GM23338 (cell line): ENCODE results near the gene MRPL22. TPM values are rescaled to one million over a fixed set of nuclear protein-coding genes. Genes with fewer than 3 reads are reported as not detected.

Experiments used
- ATAC-seq: fragments of 200-7000 bp; cut with Tn5 transposase; 3 replicates; pipeline ENCODE4 v1.9.1; 2020
- DNase-seq: peaks from one replicate; pipeline ENCODE4 v3.0.0-alpha.2; 2015; ENCODE audit warnings: low spot score
- H2AFZ ChIP-seq: fragments of 200-600 bp; sonication (generic); 2 replicates; pipeline ENCODE4 v1.8.0; 2016; ENCODE audit warnings: antibody characterized with exemption, mild to moderate bottlenecking, moderate library complexity
- H3F3A ChIP-seq: fragments of 200-600 bp; sonication (generic); replicated peaks from 2 replicates; pipeline ENCODE4 v1.8.0; 2017; ENCODE audit warnings: antibody characterized with exemption, mixed run types, low read depth
- H3K27ac ChIP-seq: fragments of 200-600 bp; sonication (generic); 2 replicates; pipeline ENCODE4 v1.6.1; 2016; ENCODE audit warnings: low read depth
- H3K27me3 ChIP-seq: fragments of 200-600 bp; sonication (generic); 2 replicates; pipeline ENCODE4 v1.8.0; 2016; ENCODE audit warnings: mild to moderate bottlenecking, mixed run types, moderate library complexity; ENCODE audit not compliant: insufficient read depth
- H3K36me3 ChIP-seq: fragments of 200-600 bp; sonication (generic); 2 replicates; pipeline ENCODE4 v1.8.0; 2016; ENCODE audit warnings: mild to moderate bottlenecking; ENCODE audit not compliant: insufficient read depth
- H3K4me1 ChIP-seq: fragments of 200-600 bp; sonication (generic); 2 replicates; pipeline ENCODE4 v1.8.0; 2016; ENCODE audit warnings: mild to moderate bottlenecking, moderate library complexity; ENCODE audit not compliant: insufficient read depth
- H3K4me2 ChIP-seq: fragments of 200-600 bp; sonication (generic); 2 replicates; pipeline ENCODE4 v1.7.1; 2017; ENCODE audit warnings: mixed run types
- H3K4me3 ChIP-seq: fragments of 200-600 bp; sonication (generic); 2 replicates; pipeline ENCODE4 v1.6.1; 2016; ENCODE audit warnings: mixed run types
- H3K79me2 ChIP-seq: fragments of 200-600 bp; sonication (generic); replicated peaks from 2 replicates; pipeline ENCODE4 v1.8.0; 2017; ENCODE audit warnings: mild to moderate bottlenecking; ENCODE audit not compliant: insufficient read depth
- H3K9me2 ChIP-seq: fragments of 200-600 bp; sonication (generic); 2 replicates; pipeline ENCODE4 v1.8.0; 2017; ENCODE audit not compliant: insufficient read depth
- H4K20me1 ChIP-seq: fragments of 200-600 bp; sonication (generic); replicated peaks from 2 replicates; pipeline ENCODE4 v1.8.0; 2017; ENCODE audit warnings: mild to moderate bottlenecking; ENCODE audit not compliant: insufficient read depth
- H3K27ac Mint-ChIP-seq: 2 replicates; pipeline ENCODE4 v1.8.0; 2020; ENCODE audit warnings: inconsistent platforms, mild to moderate bottlenecking, moderate library complexity, mixed read lengths
- H3K27me3 Mint-ChIP-seq: 3 replicates; pipeline ENCODE4 v1.8.0; 2022; ENCODE audit warnings: low read depth, mild to moderate bottlenecking, moderate library complexity, mixed read lengths, inconsistent platforms; ENCODE audit not compliant: insufficient read depth, poor library complexity
- H3K36me3 Mint-ChIP-seq: 3 replicates; pipeline ENCODE4 v1.8.0; 2021; ENCODE audit warnings: low read depth, mild to moderate bottlenecking, inconsistent platforms, moderate library complexity, mixed read lengths
- H3K4me1 Mint-ChIP-seq: 3 replicates; pipeline ENCODE4 v1.8.0; 2020; ENCODE audit warnings: mild to moderate bottlenecking, inconsistent platforms, mixed read lengths
- H3K4me3 Mint-ChIP-seq: 3 replicates; pipeline ENCODE4 v1.8.0; 2021; ENCODE audit warnings: moderate library complexity, mild to moderate bottlenecking, inconsistent platforms, mixed read lengths
- H3K9me3 Mint-ChIP-seq: 3 replicates; pipeline ENCODE4 v1.8.0; 2020; ENCODE audit warnings: moderate library complexity, mild to moderate bottlenecking, inconsistent platforms, mixed read lengths
- CREB1 ChIP-seq: fragments of 250-450 bp; sonication (Bioruptor Pico); IDR thresholded peaks from 2 replicates; pipeline ENCODE4 v1.5.0; 2020; ENCODE audit warnings: low read depth, mild to moderate bottlenecking, moderate library complexity
- EZH2phosphoT487 ChIP-seq: fragments of 200-600 bp; sonication (generic); IDR thresholded peaks from one replicate; pipeline ENCODE4 v1.8.1; 2018; ENCODE audit warnings: antibody characterized with exemption; ENCODE audit not compliant: unreplicated experiment
- JUNB ChIP-seq: IDR thresholded peaks from one replicate; pipeline ENCODE4 v1.6.1; 2016; ENCODE audit warnings: antibody characterized with exemption; ENCODE audit not compliant: unreplicated experiment
- NANOG ChIP-seq: IDR thresholded peaks from 2 replicates; pipeline ENCODE4 v1.6.1; 2016; ENCODE audit warnings: antibody characterized with exemption, borderline replicate concordance
- POLR2AphosphoS5 ChIP-seq: IDR thresholded peaks from 2 replicates; pipeline ENCODE4 v1.6.1; 2016; ENCODE audit warnings: antibody characterized with exemption, low read depth
- ZNF114 ChIP-seq: fragments of 250-450 bp; sonication (Bioruptor Pico); IDR thresholded peaks from 2 replicates; pipeline ENCODE4 v1.5.0; 2020; ENCODE audit warnings: mild to moderate bottlenecking, moderate library complexity
- ZNF331 ChIP-seq: fragments of 250-450 bp; sonication (Bioruptor Pico); IDR thresholded peaks from 2 replicates; pipeline ENCODE4 v1.5.0; 2020; ENCODE audit warnings: low read depth, mild to moderate bottlenecking, moderate library complexity
- polyA plus RNA-seq: library from polyadenylated mRNA; unstranded; fragments of >200 nt; fragmentation: Nextera tagmentation; extraction: Ambion mirVana; gene quantifications from 2 replicates; pipeline ENCODE4 v1.2.1, GENCODE V29; 2016
- total RNA-seq: library from RNA; depleted of rRNA; stranded (reverse); fragments of >200 nt; shearing (Covaris generic); gene quantifications from 2 replicates; pipeline ENCODE4 v1.2.3, GENCODE V29; 2014
- TF ChIP-seq, protein P1 (sequence below), 2 experiments: fragments of 200-600 bp in 1 of 2; sonication (generic) in 1 of 2; conservative IDR thresholded peaks; 2 replicates each; pipeline versions ENCODE4 v1.5.1 to v1.6.1; 2016 to 2017; ENCODE audit warnings: antibody characterized with exemption in 2 of 2, low read depth in 2 of 2, mild to moderate bottlenecking in 2 of 2, moderate library complexity in 1 of 2
- TF ChIP-seq, protein P2 (sequence below): fragments of 250-450 bp; sonication (Bioruptor Pico); IDR thresholded peaks from 2 replicates; pipeline ENCODE4 v1.5.0; 2020; ENCODE audit warnings: mild to moderate bottlenecking, moderate library complexity
- TF ChIP-seq, protein P3 (sequence below): IDR thresholded peaks from one replicate; pipeline ENCODE4 v1.6.1; 2018; ENCODE audit warnings: antibody characterized with exemption; ENCODE audit not compliant: unreplicated experiment

Gene MRPL22
- total and polyA plus RNA-seq, 2 experiments from 2014 or later = 32.1 to 256 TPM

DNA sequence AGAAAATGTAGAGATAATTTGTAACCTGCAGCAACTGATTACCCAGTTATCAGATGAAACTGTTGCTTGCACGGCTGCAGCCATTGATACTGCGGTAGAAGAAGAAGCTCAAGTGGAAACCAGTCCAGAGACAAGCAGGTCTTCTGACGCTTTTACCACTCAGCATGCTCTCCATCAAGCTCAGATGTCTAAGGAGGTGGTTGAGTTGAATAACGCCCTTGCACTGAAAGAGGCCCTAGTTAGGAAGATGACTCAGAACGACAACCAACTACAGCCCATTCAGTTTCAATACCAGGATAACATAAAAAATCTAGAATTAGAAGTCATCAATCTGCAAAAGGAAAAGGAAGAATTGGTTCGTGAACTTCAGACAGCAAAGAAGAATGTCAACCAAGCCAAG, 74.4 kb downstream of the MRPL22 start (continued):
- TF ChIP-seq, protein P1, sequence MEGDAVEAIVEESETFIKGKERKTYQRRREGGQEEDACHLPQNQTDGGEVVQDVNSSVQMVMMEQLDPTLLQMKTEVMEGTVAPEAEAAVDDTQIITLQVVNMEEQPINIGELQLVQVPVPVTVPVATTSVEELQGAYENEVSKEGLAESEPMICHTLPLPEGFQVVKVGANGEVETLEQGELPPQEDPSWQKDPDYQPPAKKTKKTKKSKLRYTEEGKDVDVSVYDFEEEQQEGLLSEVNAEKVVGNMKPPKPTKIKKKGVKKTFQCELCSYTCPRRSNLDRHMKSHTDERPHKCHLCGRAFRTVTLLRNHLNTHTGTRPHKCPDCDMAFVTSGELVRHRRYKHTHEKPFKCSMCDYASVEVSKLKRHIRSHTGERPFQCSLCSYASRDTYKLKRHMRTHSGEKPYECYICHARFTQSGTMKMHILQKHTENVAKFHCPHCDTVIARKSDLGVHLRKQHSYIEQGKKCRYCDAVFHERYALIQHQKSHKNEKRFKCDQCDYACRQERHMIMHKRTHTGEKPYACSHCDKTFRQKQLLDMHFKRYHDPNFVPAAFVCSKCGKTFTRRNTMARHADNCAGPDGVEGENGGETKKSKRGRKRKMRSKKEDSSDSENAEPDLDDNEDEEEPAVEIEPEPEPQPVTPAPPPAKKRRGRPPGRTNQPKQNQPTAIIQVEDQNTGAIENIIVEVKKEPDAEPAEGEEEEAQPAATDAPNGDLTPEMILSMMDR (conservative IDR thresholded peaks at IDR 0.05; ENCODE audit: low read depth in 2 of 2) = no peak
- no peak for TF ChIP-seq JUNB

DNA sequence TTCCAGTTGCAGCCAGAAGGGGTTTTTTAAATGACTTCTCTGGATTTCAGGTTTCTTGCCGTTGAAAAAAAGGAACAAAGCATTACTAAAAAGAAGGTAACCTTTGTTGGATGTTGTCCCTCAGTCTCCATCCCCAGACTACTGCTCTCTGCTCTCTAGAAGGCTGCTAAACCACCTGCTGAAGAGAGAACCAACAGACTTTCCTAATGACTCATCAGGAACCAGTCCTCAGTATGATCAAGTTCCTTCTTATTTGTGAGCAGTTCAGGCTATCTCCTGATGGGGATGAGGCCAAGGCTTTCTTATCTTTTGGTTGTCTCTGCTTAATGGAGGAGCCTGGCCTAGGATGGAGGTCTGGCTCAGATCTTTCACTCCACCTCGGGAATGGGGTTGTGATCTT, 76.7 kb downstream of the MRPL22 start:
- no peaks in the 10 kb centered on the region for H3K27me3 ChIP-seq
- H4K20me1 ChIP-seq = no peaks in the 10 kb centered on the region
- Mint-ChIP-seq H3K36me3 (0 out of 3 replicates have a peak, but pooled peaks cover 3% of the 10 kb centered on the region), H3K9me3 (peaks cover 25% of the 10 kb centered on the region), H3K4me3 (no peak overlapping the region), H3K27me3 (no peaks in the 10 kb centered on the region), H3K4me1 (no peaks in the 10 kb centered on the region), H3K27ac (no peak overlapping the region)
- H3K79me2 ChIP-seq = no peaks in the 10 kb centered on the region
- no peak for ATAC-seq
- no peak overlapping the region for H3K27ac ChIP-seq
- no peak overlapping the region for H3K4me3 ChIP-seq
- H3K9me2 ChIP-seq = no peaks in the 10 kb centered on the region; the same call in 1 of the 2 replicates
- no peak overlapping the region for H3K4me2 ChIP-seq
- DNase-seq = no peak
- H2AFZ ChIP-seq = no peak overlapping the region
- H3F3A ChIP-seq = no peaks in the 10 kb centered on the region
- no peaks in the 10 kb centered on the region for H3K36me3 ChIP-seq
- H3K4me1 ChIP-seq = no peaks in the 10 kb centered on the region
- TF ChIP-seq NANOG = no peak
- TF ChIP-seq JUNB = no peak
- no peak for TF ChIP-seq CREB1 (CRISPR knock-in tag)
- TF ChIP-seq, protein P1 (conservative IDR thresholded peaks at IDR 0.05; ENCODE audit: low read depth in 2 of 2) = no peak
- TF ChIP-seq ZNF331 (CRISPR knock-in tag) = no peak
- no peak for TF ChIP-seq POLR2AphosphoS5
- TF ChIP-seq, protein P2, sequence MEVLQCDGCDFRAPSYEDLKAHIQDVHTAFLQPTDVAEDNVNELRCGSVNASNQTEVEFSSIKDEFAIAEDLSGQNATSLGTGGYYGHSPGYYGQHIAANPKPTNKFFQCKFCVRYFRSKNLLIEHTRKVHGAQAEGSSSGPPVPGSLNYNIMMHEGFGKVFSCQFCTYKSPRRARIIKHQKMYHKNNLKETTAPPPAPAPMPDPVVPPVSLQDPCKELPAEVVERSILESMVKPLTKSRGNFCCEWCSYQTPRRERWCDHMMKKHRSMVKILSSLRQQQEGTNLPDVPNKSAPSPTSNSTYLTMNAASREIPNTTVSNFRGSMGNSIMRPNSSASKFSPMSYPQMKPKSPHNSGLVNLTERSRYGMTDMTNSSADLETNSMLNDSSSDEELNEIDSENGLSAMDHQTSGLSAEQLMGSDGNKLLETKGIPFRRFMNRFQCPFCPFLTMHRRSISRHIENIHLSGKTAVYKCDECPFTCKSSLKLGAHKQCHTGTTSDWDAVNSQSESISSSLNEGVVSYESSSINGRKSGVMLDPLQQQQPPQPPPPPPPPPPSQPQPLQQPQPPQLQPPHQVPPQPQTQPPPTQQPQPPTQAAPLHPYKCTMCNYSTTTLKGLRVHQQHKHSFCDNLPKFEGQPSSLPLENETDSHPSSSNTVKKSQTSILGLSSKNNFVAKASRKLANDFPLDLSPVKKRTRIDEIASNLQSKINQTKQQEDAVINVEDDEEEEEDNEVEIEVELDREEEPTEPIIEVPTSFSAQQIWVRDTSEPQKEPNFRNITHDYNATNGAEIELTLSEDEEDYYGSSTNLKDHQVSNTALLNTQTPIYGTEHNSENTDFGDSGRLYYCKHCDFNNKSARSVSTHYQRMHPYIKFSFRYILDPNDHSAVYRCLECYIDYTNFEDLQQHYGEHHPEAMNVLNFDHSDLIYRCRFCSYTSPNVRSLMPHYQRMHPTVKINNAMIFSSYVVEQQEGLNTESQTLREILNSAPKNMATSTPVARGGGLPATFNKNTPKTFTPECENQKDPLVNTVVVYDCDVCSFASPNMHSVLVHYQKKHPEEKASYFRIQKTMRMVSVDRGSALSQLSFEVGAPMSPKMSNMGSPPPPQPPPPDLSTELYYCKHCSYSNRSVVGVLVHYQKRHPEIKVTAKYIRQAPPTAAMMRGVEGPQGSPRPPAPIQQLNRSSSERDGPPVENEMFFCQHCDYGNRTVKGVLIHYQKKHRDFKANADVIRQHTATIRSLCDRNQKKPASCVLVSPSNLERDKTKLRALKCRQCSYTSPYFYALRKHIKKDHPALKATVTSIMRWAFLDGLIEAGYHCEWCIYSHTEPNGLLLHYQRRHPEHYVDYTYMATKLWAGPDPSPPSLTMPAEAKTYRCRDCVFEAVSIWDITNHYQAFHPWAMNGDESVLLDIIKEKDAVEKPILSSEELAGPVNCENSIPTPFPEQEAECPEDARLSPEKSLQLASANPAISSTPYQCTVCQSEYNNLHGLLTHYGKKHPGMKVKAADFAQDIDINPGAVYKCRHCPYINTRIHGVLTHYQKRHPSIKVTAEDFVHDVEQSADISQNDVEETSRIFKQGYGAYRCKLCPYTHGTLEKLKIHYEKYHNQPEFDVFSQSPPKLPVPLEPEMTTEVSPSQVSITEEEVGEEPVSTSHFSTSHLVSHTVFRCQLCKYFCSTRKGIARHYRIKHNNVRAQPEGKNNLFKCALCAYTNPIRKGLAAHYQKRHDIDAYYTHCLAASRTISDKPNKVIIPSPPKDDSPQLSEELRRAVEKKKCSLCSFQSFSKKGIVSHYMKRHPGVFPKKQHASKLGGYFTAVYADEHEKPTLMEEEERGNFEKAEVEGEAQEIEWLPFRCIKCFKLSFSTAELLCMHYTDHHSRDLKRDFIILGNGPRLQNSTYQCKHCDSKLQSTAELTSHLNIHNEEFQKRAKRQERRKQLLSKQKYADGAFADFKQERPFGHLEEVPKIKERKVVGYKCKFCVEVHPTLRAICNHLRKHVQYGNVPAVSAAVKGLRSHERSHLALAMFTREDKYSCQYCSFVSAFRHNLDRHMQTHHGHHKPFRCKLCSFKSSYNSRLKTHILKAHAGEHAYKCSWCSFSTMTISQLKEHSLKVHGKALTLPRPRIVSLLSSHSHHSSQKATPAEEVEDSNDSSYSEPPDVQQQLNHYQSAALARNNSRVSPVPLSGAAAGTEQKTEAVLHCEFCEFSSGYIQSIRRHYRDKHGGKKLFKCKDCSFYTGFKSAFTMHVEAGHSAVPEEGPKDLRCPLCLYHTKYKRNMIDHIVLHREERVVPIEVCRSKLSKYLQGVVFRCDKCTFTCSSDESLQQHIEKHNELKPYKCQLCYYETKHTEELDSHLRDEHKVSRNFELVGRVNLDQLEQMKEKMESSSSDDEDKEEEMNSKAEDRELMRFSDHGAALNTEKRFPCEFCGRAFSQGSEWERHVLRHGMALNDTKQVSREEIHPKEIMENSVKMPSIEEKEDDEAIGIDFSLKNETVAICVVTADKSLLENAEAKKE (CRISPR knock-in tag) = no peak
- no peak for TF ChIP-seq ZNF114
- TF ChIP-seq EZH2phosphoT487 = no peak
- TF ChIP-seq, protein P3, sequence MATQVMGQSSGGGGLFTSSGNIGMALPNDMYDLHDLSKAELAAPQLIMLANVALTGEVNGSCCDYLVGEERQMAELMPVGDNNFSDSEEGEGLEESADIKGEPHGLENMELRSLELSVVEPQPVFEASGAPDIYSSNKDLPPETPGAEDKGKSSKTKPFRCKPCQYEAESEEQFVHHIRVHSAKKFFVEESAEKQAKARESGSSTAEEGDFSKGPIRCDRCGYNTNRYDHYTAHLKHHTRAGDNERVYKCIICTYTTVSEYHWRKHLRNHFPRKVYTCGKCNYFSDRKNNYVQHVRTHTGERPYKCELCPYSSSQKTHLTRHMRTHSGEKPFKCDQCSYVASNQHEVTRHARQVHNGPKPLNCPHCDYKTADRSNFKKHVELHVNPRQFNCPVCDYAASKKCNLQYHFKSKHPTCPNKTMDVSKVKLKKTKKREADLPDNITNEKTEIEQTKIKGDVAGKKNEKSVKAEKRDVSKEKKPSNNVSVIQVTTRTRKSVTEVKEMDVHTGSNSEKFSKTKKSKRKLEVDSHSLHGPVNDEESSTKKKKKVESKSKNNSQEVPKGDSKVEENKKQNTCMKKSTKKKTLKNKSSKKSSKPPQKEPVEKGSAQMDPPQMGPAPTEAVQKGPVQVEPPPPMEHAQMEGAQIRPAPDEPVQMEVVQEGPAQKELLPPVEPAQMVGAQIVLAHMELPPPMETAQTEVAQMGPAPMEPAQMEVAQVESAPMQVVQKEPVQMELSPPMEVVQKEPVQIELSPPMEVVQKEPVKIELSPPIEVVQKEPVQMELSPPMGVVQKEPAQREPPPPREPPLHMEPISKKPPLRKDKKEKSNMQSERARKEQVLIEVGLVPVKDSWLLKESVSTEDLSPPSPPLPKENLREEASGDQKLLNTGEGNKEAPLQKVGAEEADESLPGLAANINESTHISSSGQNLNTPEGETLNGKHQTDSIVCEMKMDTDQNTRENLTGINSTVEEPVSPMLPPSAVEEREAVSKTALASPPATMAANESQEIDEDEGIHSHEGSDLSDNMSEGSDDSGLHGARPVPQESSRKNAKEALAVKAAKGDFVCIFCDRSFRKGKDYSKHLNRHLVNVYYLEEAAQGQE = no peak
